Ovary (tissue), 9 donors: ENCODE data around the gene RAD51AP2. TPM values are rescaled to one million over a fixed set of nuclear protein-coding genes. Genes with fewer than 3 reads are reported as not detected.

Source experiments
- DNase-seq, 5 donors: peaks; one replicate each; pipeline ENCODE4 v3.0.0-alpha.2; 2019 to 2020
- H3K27ac ChIP-seq, 2 donors: fragments of 200-600 bp; one replicate each; pipeline versions ENCODE4 v1.5.1 to v1.8.0; 2019 to 2022
- H3K27me3 ChIP-seq: fragments of 200-600 bp; one replicate; pipeline ENCODE4 v1.8.0; 2022
- H3K36me3 ChIP-seq: fragments of 200-600 bp; sonication (generic); one replicate; pipeline ENCODE4 v1.5.1; 2019
- H3K4me1 ChIP-seq: one replicate; pipeline ENCODE4 v1.8.1; 2013; ENCODE audit warnings: mild to moderate bottlenecking, moderate library complexity; ENCODE audit not compliant: insufficient read depth
- H3K4me3 ChIP-seq: fragments of 200-600 bp; sonication (generic); one replicate; pipeline ENCODE4 v1.5.1; 2017
- H3K9me3 ChIP-seq, 2 donors: fragments of 200-600 bp in 1 of 2; sonication (generic) in 1 of 2; one replicate each; pipeline versions ENCODE4 v1.5.1 to v1.8.1; 2013 to 2019; ENCODE audit warnings: mild to moderate bottlenecking in 1 of 2, moderate library complexity in 1 of 2
- EP300 ChIP-seq: sonication (generic); formaldehyde crosslinking; IDR thresholded peaks from one replicate; pipeline ENCODE4 v1.6.1; 2017; ENCODE audit warnings: antibody characterized with exemption
- POLR2A ChIP-seq: fragments of 450-650 bp; IDR thresholded peaks from one replicate; pipeline ENCODE4 v1.6.1; 2017; ENCODE audit warnings: antibody characterized with exemption, mild to moderate bottlenecking, moderate library complexity
- WGBS, 3 donors: extraction: QIAGEN DNeasy Blood & Tissue Kit in 1 of 3; methylation state at CpG; one replicate each; pipeline versions ENCODE4 v1.1.5 to v1.1.7; 2013 to 2017; 5-methylcytosine and 5-hydroxymethylcytosine counted together
- intact Hi-C, 4 donors: fragments of 100-400 bp; cut with DNase I; formaldehyde crosslinking; loops; one replicate each; pipeline versions ENCODE4 v1.11.0 to v1.15.1; 2022 to 2023
- polyA plus RNA-seq, 2 donors: library from polyadenylated mRNA; stranded (reverse); fragments of 200-250 nt in 1 of 2; fragments of 350-450 nt in 1 of 2; fragmentation: Illumina TruSeq in 1 of 2; extraction: RNeasy Lipid Tissue Mini Kit (QIAGEN cat#74804) in 1 of 2; gene quantifications; one replicate each; pipeline ENCODE4 v1.2.3, GENCODE V29; 2013 to 2014
- total RNA-seq, 7 donors: library from RNA; depleted of rRNA in 2 of 7; stranded (reverse); fragments of >200 nt in 2 of 7; fragmentation: NEBNext Ultra II Directional in 3 of 7; extraction: Animal tissue kit (Norgen Biotek cat#: 25700) in 3 of 7; gene quantifications; one replicate each; pipeline versions ENCODE4 v1.1.0 to v1.2.4, GENCODE V29; 2016 to 2023
- TF ChIP-seq, protein P1 (sequence below), 3 donors: fragments of 450-650 bp in 2 of 3; fragments of 200-600 bp in 1 of 3; IDR thresholded peaks; one replicate each; pipeline versions ENCODE4 v1.5.1 to v1.8.0; 2016 to 2022; ENCODE audit warnings: antibody characterized with exemption in 3 of 3, mild to moderate bottlenecking in 1 of 3
- donor health status: DM: no; HTN: no; CAD: no; lungs with moderate emphysema.
- donor health status: DM: no; HTN: no; CAD: no.
- donor health status: Bipolar disorder and iron deficiency.
- donor health status: DM: yes; HTN: yes; CAD: no.
- donor health status: DM: no; HTN: no; CAD: no.
- donor health status: DM: yes; HTN: yes; CAD: no.

The RAD51AP2 gene
- total and polyA plus RNA-seq, 9 donors: 0.02 to 0.24 (median 0.10) TPM

DNA sequence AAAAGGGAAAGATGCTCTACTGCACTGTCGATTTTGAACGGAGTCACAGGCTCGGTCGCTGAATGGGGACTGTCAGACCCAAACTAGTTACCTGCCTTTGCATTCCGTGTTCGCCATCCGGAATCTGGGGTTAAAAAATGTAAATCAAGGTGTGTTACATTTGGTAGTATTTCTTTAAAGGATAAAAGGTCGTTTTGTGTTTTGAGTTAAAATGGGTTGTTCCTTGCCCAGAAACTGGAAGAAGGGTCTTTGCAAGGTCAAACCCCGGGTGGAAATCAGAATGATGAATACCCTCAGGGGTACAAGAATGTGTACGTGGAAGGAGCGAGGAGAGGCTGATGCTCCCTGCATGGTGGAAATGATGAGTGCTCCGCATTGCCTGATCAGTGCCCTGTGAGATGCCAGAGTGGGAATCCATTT, 23.3 kb upstream of the RAD51AP2 start:
- no peak overlapping the region for H3K27ac ChIP-seq
- no peak for DNase-seq
- no peaks in the 10 kb centered on the region for H3K4me1 ChIP-seq
- H3K9me3 ChIP-seq: no peaks in the 10 kb centered on the region
- H3K36me3 ChIP-seq: no peaks in the 10 kb centered on the region
- no peaks in the 10 kb centered on the region for H3K27me3 ChIP-seq
- TF ChIP-seq POLR2A (no peak), EP300 (no peak)
- TF ChIP-seq, protein P1, sequence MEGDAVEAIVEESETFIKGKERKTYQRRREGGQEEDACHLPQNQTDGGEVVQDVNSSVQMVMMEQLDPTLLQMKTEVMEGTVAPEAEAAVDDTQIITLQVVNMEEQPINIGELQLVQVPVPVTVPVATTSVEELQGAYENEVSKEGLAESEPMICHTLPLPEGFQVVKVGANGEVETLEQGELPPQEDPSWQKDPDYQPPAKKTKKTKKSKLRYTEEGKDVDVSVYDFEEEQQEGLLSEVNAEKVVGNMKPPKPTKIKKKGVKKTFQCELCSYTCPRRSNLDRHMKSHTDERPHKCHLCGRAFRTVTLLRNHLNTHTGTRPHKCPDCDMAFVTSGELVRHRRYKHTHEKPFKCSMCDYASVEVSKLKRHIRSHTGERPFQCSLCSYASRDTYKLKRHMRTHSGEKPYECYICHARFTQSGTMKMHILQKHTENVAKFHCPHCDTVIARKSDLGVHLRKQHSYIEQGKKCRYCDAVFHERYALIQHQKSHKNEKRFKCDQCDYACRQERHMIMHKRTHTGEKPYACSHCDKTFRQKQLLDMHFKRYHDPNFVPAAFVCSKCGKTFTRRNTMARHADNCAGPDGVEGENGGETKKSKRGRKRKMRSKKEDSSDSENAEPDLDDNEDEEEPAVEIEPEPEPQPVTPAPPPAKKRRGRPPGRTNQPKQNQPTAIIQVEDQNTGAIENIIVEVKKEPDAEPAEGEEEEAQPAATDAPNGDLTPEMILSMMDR (IDR thresholded peaks at IDR 0.05): no peak
- 10 to 12% (median 11%) methylated on average over 12 of the region's 12 CpGs for WGBS, 3 donors
- H3K4me3 ChIP-seq: peak overlapping the region; percentile 8
- intact Hi-C loops: no loop called here

DNA sequence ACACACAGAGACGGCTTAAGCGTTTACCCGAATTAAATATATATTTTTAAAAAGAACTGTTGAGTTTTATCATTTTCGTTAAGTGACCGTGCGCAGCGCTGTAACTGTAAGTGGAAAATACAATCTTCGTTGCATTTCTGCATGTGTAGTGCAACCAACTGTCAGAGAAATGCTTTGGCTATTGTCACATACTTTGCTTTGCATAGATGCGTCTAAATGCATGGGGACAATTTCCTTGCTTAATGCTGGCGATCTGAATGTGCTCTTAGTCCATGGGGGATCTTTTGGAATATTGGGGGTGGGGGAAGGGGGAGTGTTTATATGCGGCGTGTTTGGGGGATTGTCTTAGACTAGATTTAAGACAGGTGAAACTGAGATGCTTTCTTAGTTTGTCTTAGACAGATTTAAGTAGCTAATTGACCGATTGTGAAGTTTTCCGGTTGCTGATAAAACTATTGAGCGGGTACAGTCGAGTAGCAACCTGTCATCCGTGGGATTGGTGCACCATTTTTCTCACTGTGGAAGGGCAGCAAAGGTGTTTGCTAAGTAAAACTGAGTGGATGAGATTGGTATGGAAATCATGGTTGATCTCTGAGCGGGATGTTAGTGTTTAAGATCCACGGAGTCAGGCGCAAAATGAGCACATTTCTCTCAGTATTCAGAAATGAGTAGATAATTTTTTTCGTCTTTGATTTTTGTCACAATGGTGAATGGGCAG, 22.7 kb upstream of the RAD51AP2 start:
- H3K36me3 ChIP-seq: no peaks in the 10 kb centered on the region

DNA sequence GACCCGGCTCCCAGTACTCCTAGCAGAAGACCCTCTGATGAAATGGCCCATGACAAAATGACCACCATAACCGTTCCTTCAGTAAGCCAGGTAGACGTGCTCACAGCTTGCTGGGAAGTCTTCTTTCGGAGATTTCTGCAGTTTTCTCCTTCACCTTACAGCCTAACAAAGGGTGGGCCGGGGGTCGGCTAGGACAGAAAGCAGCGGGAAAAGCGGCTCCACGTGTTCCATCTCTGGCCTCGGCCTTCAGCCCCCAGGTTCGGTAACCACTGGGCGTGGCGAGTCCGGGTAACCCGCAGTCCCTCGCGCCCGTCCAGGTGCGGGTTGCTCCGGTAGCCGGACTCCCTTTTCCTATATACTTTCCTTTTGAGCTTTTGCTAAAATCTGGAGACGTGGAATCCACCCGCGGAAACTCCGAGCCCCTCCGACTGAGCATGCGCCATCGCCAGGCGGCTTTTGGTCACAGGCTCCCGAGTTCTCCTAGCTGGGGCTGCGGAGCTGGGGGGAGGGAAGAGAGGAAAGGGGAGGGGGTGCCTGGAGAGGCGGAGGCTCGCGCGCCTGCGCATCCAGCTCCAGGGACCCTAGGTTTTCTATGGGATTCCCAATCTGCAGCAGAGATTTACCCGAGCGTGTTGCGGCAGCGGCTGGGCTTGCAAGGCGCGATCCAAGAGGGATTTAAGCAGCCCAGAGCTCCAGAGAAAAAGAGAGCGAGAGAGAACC, 22.0 kb upstream of the RAD51AP2 start, which contains the start of gene VSNL1:
TSS of gene VSNL1 (plus strand) at position 604 of the 720 bp plus-strand sequence. CDS start 51,379 bp downstream, outside the sequence.
- Histone ChIP-seq H3K4me3 (peak within 1 kb of the TSS; percentile 56), H3K9me3 (no peaks in the 10 kb centered on the region), H3K4me1 (no peaks in the 10 kb centered on the region), H3K36me3 (no peaks in the 10 kb centered on the region), H3K27me3 (no peaks in the 10 kb centered on the region), H3K27ac (peak within 1 kb of the TSS; percentile 30 to 65)
- intact Hi-C loops: no loop called here
- peak; percentile 79 to 92 (median 86) for DNase-seq
- WGBS, 3 donors: 0 to 1% (median 1%) methylated on average over 42 to 43 of the region's 43 CpGs
- TF ChIP-seq EP300 (no peak), POLR2A (no peak)
- TF ChIP-seq, protein P1 (IDR thresholded peaks at IDR 0.05): no peak

More for the DNA sequence above, 22.7 kb upstream of the RAD51AP2 start:
- Histone ChIP-seq H3K4me3 (peak overlapping the region; percentile 56), H3K27ac (no peak overlapping the region), H3K27me3 (no peaks in the 10 kb centered on the region), H3K4me1 (no peaks in the 10 kb centered on the region), H3K9me3 (no peaks in the 10 kb centered on the region)
- DNase-seq: no peak
- no peak for TF ChIP-seq POLR2A
- TF ChIP-seq EP300: no peak
- TF ChIP-seq, protein P1 (IDR thresholded peaks at IDR 0.05): no peak
- intact Hi-C loops: no loop called here
- 0 to 1% (median 1%) methylated on average over 21 of the region's 21 CpGs for WGBS, 3 donors

DNA sequence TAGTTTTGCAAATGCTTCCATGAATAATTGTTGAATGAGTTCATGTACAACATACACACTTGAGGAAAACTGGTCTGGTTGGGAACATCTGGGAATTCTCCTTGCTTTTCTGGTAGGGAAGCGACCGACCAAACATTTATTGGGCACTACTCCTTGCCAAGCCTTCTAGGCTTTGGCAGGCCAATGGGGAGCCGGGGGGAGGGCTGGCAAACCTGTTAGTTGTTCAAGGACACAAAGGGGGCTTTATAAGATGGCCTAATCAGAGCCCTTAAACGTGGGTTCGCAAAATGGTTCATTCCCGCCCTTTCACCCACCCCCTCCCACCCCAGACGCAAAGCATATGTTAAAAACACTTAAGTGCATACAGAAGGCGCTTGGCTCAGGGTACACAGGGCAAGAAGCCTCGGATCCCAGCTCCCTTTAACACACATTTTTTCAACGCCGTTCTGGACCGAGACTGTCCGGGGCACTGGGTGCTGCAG, 21.4 kb upstream of the RAD51AP2 start:
- Histone ChIP-seq H3K27me3 (no peaks in the 10 kb centered on the region), H3K4me1 (no peaks in the 10 kb centered on the region), H3K27ac (peak overlapping the region; percentile 30 to 65), H3K9me3 (no peaks in the 10 kb centered on the region), H3K36me3 (no peaks in the 10 kb centered on the region), H3K4me3 (peak overlapping the region; percentile 56)
- peak in 3 of 5 donors; percentile 12 to 42 (median 20) for DNase-seq
- TF ChIP-seq POLR2A: no peak
- TF ChIP-seq, protein P1 (IDR thresholded peaks at IDR 0.05): no peak
- TF ChIP-seq EP300: no peak
- intact Hi-C loops: no loop called here
- 4 to 6% (median 5%) methylated on average over 13 of the region's 13 CpGs for WGBS, 3 donors
